Fibroblast of villous mesenchyme (primary cell): Measurements from ENCODE around the gene FAM110D. TPM values are rescaled to one million over a fixed set of nuclear protein-coding genes. Genes with fewer than 3 reads are reported as not detected.

ENCODE experiments used
- DNase-seq: peaks from one replicate; pipeline ENCODE4 v3.0.0-alpha.2; 2010; ENCODE audit warnings: low read depth
- H3K4me3 ChIP-seq: 2 replicates; pipeline ENCODE4 v1.5.1; 2011; ENCODE audit warnings: low read depth, mild to moderate bottlenecking, low read length
- total RNA-seq: library from RNA; depleted of rRNA; stranded (reverse); fragments of >200 nt; gene quantifications from 2 replicates; pipeline ENCODE4 v1.2.3, GENCODE V29; 2012
- TF ChIP-seq, protein P1 (sequence below): IDR thresholded peaks from 2 replicates; pipeline ENCODE4 v1.5.1; 2012; ENCODE audit warnings: low read depth, mild to moderate bottlenecking, low read length; ENCODE audit not compliant: insufficient read depth

The FAM110D gene
- total RNA-seq, 1 donor, result under 0.01 TPM

DNA sequence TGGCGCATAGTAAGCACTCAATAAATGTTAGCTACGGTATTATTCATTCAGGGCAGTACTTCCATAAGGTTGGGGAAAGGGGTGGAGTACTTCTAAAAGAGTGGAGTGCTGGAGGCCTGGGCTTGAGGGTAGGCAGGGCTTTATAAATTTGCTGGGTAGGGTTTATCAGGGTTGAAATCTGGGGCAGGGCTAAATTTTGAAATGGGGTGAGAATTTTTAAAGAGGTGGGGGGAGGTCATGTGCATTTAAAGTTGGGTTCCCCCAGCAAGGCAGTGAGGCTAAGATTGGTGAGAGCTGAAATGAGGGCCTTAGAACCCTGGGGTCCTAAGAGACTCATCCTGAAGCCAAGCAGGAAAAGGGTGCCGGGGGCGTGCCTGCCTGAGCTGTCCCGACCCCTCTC, 41.5 kb downstream of the FAM110D start:
- H3K4me3 ChIP-seq, result no peak overlapping the region
- TF ChIP-seq, protein P1, sequence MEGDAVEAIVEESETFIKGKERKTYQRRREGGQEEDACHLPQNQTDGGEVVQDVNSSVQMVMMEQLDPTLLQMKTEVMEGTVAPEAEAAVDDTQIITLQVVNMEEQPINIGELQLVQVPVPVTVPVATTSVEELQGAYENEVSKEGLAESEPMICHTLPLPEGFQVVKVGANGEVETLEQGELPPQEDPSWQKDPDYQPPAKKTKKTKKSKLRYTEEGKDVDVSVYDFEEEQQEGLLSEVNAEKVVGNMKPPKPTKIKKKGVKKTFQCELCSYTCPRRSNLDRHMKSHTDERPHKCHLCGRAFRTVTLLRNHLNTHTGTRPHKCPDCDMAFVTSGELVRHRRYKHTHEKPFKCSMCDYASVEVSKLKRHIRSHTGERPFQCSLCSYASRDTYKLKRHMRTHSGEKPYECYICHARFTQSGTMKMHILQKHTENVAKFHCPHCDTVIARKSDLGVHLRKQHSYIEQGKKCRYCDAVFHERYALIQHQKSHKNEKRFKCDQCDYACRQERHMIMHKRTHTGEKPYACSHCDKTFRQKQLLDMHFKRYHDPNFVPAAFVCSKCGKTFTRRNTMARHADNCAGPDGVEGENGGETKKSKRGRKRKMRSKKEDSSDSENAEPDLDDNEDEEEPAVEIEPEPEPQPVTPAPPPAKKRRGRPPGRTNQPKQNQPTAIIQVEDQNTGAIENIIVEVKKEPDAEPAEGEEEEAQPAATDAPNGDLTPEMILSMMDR, result no peak
- DNase-seq, result no peak

DNA sequence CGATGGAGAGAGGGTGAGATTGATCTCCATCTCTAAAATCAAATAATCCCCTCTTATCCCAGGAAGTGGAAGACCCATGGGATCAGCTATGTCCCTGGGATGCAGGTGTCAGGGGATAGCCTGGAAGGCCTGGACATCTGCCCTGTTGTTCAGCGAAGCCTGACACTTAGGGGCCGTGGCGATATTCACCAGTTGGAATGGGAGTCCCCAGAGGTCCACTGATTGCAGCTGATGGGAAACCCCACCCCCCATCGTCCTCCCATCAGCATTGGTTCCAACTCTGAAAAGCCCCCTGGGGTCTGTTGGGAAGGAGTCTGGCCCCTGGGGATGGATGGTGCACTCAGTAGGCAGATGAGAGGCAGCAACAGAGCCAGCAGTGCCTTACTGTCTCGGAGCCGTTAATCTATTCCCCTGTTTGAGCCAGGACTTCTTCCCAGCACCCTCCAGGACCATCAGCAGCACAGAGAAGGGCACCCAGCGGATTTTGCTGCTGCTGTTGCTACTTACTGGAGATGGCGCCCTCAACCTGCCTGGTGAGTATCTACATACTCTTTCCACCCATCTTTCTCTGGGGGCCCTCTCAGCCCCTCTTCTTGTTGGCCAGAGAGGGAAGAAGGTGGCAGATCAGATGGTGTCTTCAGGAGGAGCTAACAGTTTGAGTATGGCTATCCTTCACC, 44.9 kb downstream of the FAM110D start:
- H3K4me3 ChIP-seq, result no peak overlapping the region
- no peak for DNase-seq
- TF ChIP-seq, protein P1, result no peak

DNA sequence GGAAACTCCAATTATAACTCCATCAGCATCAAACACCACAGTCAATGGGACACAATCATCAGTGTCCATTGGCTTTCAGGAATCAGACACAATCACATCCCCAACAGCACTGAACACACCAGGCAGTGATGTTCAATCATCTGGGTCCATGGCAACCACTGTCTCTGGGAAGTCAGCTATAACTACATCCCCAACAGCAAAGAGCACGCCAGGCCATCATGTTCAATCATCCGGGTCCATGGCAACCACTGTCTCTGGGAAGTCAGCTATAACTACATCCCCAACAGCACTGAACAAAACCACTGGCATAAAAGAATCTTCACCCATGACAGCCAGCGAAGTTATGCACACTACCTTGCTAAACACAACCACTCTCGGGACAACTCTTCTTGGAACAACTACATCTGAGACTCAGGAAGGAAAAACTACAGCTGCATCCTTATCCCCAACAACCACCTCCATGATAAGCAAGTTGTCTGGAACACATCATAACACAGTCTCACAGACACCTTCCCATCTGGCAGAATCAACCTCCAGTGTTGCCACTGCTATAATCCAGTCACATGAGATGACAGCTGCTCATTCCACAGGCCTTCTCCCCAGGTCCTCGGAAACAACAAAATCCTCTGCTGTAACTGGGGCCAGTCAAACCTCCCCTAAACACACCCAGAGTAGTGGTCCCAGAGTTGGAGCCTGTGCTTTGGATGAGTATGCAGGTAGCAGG, 51.4 kb downstream of the FAM110D start:
- TF ChIP-seq, protein P1, result no peak
- DNase-seq, result no peak

DNA sequence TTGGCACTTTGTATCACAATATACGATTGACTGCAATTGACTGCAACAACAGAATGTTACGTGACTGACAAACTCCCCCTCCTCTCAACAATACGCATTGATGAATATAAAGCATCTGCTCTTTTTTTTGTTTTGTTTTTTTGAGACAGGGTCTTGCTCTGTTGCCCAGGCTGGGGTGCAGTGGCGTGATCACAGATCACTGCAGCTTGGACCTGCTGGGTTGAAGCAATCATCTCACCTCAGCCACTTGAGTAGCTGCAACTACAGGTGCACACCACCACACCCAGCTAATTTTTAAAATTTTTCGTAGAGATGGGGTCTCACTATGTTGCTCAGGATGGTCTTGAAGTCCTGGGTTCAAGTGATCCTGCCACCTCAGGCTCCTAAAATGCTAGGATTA, 53.8 kb downstream of the FAM110D start:
- no peak for DNase-seq
- TF ChIP-seq, protein P1, result no peak
- H3K4me3 ChIP-seq, result no peak overlapping the region

More for the DNA sequence above, 51.4 kb downstream of the FAM110D start:
- H3K4me3 ChIP-seq, result no peak overlapping the region

DNA sequence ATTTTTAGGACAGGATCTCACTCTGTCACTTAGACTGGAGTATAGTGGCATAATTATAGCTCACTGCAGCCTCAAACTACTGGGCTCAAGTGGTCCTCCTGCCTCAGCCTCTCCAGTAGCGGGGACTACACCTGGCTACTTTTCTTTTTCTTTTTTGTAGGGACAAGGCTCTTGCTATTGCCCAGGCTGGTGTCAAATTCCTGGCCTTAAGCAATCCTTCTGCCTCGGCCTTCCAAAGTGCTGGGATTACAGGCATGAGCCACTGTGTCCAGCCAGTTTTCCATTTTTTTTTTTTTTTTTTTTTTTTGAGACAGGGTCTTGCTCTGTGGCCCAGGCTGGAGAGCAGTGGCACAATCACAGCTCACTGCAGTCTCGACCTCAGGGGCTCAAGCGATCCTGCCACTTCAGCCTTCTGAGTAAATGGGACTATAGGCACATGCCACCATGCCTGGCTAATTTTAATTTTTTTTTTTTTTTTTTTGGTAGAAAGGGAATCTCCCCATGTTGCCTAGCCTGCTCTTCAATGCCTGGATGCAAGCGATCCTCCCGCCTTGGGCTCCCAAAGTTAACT, 54.5 kb downstream of the FAM110D start:
- no peak for DNase-seq
- H3K4me3 ChIP-seq, result no peak overlapping the region
- TF ChIP-seq, protein P1, result no peak

Other genes starting within 250 kb of the FAM110D start
- 7.7 and 11.2 TPM in 2 replicates for gene PAFAH2, start 161.0 kb upstream of the FAM110D start, total RNA-seq
- 3.9 and 6.0 TPM in 2 replicates for gene EXTL1, start 137.3 kb upstream of the FAM110D start, total RNA-seq
- not detected in 2 replicates for gene SLC30A2, start 113.0 kb upstream of the FAM110D start, total RNA-seq
- gene TRIM63, start 91.4 kb upstream of the FAM110D start, total RNA-seq, result not detected in 2 replicates
- 2.6 and 4.8 TPM in 2 replicates for gene PDIK1L, start 47.3 kb upstream of the FAM110D start, total RNA-seq
- gene C1orf232, start 9.9 kb downstream of the FAM110D start, total RNA-seq, result not detected in 2 replicates
- 20.3 and 26.4 TPM in 2 replicates for gene ZNF593, start 10.8 kb downstream of the FAM110D start, total RNA-seq
- 0.32 TPM in 1 of 2 replicates, not detected in the other for gene ZNF593OS, start 12.8 kb downstream of the FAM110D start, total RNA-seq
- 0.32 TPM in 1 of 2 replicates, not detected in the other for gene CNKSR1, start 18.4 kb downstream of the FAM110D start, total RNA-seq
- gene CATSPER4, start 31.5 kb downstream of the FAM110D start, total RNA-seq, result not detected in 2 replicates
- 9.3 and 13.0 TPM in 2 replicates for gene CEP85, start 75.1 kb downstream of the FAM110D start, total RNA-seq
- gene SH3BGRL3, start 121.0 kb downstream of the FAM110D start, total RNA-seq, result 18.1 and 26.4 TPM in 2 replicates
- gene UBXN11, start 147.6 kb downstream of the FAM110D start, total RNA-seq, result 2.9 and 5.6 TPM in 2 replicates
- not detected in 2 replicates for gene CD52, start 158.9 kb downstream of the FAM110D start, total RNA-seq
- gene CRYBG2, start 195.1 kb downstream of the FAM110D start, total RNA-seq, result not detected in 2 replicates
- gene ZNF683, start 213.7 kb downstream of the FAM110D start, total RNA-seq, result not detected in 2 replicates